ENCODE results near the gene ARHGAP45.
A peak's percentile ranks its signal among the peaks of the same experiment; 100 is the strongest.

Gene ARHGAP45

DNA sequence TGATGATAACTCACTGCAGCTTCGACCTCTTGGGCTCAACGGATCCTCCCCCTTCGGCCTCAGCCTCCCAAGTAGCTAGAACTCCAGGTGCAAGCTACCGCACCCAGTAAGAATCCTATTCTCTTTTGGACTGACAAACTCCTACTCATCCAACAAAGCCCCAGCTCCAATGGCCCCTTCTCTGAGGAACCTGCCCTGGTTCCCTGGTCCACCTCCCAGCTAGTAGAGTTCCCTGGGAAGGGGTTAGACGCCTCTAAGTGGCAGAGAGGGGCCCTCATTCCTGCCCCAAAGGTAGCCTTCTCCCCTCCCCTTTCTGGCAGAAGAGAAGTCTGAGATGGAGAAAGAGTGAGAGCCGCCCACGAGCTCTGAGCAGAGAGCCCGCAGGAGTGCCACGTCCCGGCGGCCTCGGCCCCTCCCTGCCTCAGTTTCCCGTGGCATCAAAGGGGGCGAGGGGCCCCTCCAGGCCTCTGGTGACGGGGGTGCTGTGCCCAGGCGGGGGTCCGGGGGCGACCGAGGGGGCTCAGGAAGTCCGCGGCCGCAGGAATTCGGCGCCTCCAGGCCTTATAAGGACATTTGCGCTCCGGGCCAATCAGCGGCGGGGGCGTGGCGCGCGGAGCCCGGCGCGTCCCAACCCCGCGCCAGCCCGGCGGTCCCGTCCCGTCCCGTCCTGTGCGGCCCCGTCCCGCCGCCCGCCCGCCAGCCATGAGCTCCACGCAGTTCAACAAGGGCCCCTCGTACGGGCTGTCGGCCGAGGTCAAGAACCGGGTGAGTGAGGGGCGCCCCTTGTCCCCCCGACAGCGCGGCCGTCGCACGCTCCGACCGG is 40.8 kb upstream of the ARHGAP45 start, which contains the start of gene CNN2:
CNN2 (plus strand) TSS at position 649 of the 823 bp plus-strand sequence; CDS start at position 703, 54 bp downstream.
- no peak for TF ChIP-seq POLR2AphosphoS5 (IDR thresholded peaks at IDR 0.05; ENCODE audit: low read depth, low read length)
- TF ChIP-seq TAF1 (IDR thresholded peaks at IDR 0.05; ENCODE audit: borderline replicate concordance, low read depth, low read length) = peak; percentile 53; the same call in 1 of the 2 replicates
- peak; percentile 72; the same call in 1 of the 2 replicates for TF ChIP-seq POLR2A (IDR thresholded peaks at IDR 0.05; ENCODE audit: low read depth, low read length)
- DNase-seq (ENCODE audit: insufficient read length) = peak; percentile 89

DNA sequence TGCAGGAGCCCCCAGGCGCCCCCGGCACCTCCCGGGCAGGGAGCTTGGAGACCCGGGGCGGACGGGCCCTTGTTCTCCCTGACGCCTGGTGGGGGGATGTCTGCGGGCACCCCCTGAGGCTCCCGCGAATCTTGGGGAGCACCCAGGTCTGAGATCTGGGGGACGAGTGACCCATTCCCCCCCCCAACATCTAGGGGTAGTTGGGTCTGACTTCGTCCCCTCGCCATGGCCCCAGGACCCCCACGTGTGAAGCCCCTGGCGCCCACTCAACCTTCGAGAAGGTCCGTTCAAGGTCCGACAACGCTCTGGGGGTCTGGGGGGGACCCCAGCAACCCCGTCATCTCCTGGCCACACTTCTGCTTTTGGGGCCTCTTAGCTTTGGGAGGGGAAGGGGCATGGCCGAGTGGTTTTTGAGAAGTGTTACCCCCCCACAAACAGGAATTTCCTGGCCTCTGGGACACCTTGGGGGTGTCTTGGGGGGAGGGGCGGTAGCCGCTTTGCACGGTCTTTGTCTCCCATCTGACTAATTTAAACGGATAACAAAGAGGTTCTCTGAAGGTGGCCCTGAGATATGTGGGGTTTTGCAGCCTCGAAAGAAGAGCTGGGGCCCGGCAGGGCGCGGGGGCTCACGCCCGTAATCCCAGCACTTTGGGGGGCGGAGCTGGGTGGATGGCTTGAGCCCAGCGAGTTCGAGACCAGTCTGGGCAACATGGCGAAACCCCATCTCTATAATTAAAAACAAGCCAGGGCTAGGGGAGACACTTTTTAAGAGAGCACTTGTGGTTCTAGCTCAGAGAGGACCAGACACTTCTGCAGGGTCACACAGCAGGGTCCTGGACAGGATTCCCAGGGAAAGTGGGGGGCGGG is 40.0 kb upstream of the ARHGAP45 start:
- TF ChIP-seq POLR2A (IDR thresholded peaks at IDR 0.05; ENCODE audit: low read depth, low read length) = no peak
- no peak for TF ChIP-seq TAF1 (IDR thresholded peaks at IDR 0.05; ENCODE audit: borderline replicate concordance, low read depth, low read length)
- no peak for TF ChIP-seq POLR2AphosphoS5 (IDR thresholded peaks at IDR 0.05; ENCODE audit: low read depth, low read length)
- peak; percentile 76 for FAIRE-seq

More for the DNA sequence above, 40.8 kb upstream of the ARHGAP45 start, which contains the start of gene CNN2:
- FAIRE-seq = peak; percentile 92

DNA sequence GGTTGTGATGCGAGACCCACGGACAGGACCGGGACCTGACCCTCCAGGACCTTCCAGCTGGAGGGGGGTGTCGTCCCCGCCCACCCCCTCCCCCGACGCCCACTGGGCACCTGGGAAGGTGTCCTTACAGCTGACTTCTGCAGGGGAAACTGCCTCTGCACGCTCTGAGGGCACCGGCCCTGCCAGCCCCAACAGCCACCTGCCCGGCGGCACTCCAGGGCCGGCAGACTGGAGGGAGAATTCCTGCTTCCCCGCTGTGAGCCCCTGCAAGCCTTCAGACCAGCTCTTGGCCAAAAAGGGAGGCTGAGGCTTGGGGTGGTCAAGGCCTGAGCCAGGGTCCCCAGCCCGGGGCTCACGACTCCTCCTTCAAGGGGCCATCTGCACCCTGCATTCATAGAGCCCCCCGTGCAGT is 39.3 kb upstream of the ARHGAP45 start:
- no peak for TF ChIP-seq POLR2A (IDR thresholded peaks at IDR 0.05; ENCODE audit: low read depth, low read length)
- TF ChIP-seq POLR2AphosphoS5 (IDR thresholded peaks at IDR 0.05; ENCODE audit: low read depth, low read length) = no peak
- no peak for TF ChIP-seq TAF1 (IDR thresholded peaks at IDR 0.05; ENCODE audit: borderline replicate concordance, low read depth, low read length)
- FAIRE-seq (no peak), DNase-seq (ENCODE audit: insufficient read length) (no peak)

More for the DNA sequence above, 40.0 kb upstream of the ARHGAP45 start:
- peak; percentile 48 for DNase-seq (ENCODE audit: insufficient read length)

DNA sequence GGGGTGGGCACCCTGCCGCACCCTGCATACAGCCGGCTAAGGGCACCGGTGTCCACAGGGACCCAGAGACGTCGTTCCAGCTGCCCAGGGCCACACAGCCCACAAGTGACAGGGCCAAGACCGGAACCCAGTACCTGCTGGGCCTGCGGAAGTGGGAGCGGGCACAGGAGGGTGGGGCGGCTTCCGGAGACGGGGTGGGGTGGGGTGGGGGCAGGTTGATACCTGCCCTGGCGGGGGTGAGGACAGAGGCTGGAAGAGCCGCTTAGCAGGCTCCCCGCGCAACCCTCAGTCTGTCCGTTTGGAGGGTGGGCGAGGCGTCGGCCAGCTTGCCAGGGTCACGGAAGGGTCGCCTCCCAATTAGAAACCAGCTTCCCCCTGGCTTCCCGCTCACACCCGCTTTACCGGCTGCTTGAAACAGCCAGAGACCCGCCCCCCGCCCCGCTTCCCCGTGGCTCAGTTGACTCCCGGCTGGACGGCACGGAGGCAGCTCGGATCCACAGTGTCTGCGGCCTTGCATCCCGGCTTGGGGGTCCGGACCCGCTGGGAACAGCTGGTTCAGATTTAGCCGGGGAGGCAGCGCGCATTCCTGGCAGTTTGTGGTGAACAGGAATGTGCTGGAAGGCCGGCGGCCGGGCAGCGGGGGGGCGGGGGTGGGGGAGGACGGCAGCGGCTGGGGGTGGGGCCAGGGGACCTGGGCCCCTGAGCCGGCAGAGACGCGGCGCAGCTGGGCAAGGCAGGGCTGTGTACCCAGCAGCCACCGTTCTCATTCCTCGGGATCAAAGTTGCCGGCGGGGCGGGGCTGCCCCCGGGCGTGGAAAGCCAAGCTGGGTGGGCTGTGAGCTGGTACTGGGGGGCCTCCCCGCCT is 38.7 kb upstream of the ARHGAP45 start:
- DNase-seq (ENCODE audit: insufficient read length) (peak; percentile 75), FAIRE-seq (peak; percentile 86)
- TF ChIP-seq POLR2AphosphoS5 (IDR thresholded peaks at IDR 0.05; ENCODE audit: low read depth, low read length) (peak; percentile 22; the same call in 1 of the 2 replicates), POLR2A (IDR thresholded peaks at IDR 0.05; ENCODE audit: low read depth, low read length) (peak; percentile 42; the same call in 1 of the 2 replicates), TAF1 (IDR thresholded peaks at IDR 0.05; ENCODE audit: borderline replicate concordance, low read depth, low read length) (no peak)

DNA sequence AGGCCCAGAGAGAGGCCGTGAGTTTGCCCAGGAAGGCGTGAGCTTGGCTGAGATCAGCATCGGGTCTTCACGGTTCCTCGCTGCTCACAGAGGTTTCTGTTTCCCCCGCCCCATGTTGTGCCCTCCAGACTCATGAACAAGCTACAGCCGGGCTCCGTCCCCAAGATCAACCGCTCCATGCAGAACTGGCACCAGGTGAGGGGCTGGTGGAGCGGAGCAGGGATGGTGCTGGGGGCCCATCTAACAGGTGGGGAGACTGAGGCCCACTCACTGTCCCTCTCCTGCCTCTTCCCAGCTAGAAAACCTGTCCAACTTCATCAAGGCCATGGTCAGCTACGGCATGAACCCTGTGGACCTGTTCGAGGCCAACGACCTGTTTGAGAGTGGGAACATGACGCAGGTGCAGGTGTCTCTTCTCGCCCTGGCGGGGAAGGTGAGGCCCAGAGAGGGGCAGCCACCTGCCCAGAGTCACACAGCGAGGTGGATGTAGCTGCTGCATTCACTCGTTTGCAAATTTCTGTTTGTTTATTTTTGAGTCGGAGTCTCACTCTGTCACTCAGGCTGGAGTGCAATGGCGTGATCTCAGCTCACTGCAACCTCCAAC is 34.6 kb upstream of the ARHGAP45 start:
- no peak for DNase-seq (ENCODE audit: insufficient read length)
- no peak for TF ChIP-seq TAF1 (IDR thresholded peaks at IDR 0.05; ENCODE audit: borderline replicate concordance, low read depth, low read length)
- no peak for TF ChIP-seq POLR2AphosphoS5 (IDR thresholded peaks at IDR 0.05; ENCODE audit: low read depth, low read length)
- no peak for TF ChIP-seq POLR2A (IDR thresholded peaks at IDR 0.05; ENCODE audit: low read depth, low read length)
- FAIRE-seq = no peak

DNA sequence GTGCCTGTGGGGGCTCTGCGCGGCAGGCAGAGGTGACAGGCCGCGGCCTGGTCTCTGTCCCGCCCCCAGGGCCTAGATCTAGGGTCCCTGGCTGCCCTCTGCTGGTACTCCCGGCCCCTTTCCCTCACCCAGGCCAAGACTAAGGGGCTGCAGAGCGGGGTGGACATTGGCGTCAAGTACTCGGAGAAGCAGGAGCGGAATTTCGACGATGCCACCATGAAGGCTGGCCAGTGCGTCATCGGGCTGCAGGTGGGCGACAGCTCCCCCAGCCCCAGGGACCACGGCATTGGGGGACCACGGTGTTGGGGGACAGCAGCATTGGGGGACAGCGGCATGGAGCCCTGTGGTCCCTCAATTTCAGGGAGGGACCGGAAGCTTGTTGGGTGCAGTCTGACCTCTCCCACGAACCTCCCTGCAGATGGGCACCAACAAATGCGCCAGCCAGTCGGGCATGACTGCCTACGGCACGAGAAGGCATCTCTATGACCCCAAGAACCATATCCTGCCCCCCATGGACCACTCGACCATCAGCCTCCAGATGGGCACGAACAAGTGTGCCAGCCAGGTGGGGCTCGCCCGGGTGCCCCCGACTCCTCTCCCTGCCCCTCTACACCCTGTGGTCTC is 30.9 kb upstream of the ARHGAP45 start:
- FAIRE-seq (no peak), DNase-seq (ENCODE audit: insufficient read length) (no peak)
- peak; percentile 82 for TF ChIP-seq POLR2AphosphoS5 (IDR thresholded peaks at IDR 0.05; ENCODE audit: low read depth, low read length)
- TF ChIP-seq TAF1 (IDR thresholded peaks at IDR 0.05; ENCODE audit: borderline replicate concordance, low read depth, low read length) = no peak
- peak; percentile 61; the same call in 1 of the 2 replicates for TF ChIP-seq POLR2A (IDR thresholded peaks at IDR 0.05; ENCODE audit: low read depth, low read length)

DNA sequence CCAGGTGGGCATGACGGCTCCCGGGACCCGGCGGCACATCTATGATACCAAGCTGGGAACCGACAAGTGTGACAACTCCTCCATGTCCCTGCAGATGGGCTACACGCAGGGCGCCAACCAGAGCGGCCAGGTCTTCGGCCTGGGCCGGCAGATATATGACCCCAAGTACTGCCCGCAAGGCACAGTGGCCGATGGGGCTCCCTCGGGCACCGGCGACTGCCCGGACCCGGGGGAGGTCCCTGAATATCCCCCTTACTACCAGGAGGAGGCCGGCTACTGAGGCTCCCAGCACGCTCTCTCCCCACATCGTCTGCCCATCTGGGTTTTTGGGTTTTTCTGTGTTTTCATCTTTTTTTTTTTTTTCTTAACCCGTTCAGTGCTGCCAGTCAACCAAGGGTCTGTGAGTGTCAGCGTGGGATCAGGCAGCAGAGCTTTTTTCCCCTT is 29.3 kb upstream of the ARHGAP45 start:
- no peak for DNase-seq (ENCODE audit: insufficient read length)
- TF ChIP-seq TAF1 (IDR thresholded peaks at IDR 0.05; ENCODE audit: borderline replicate concordance, low read depth, low read length) (no peak), POLR2AphosphoS5 (IDR thresholded peaks at IDR 0.05; ENCODE audit: low read depth, low read length) (no peak), POLR2A (IDR thresholded peaks at IDR 0.05; ENCODE audit: low read depth, low read length) (no peak)
- peak; percentile 46 for FAIRE-seq

DNA sequence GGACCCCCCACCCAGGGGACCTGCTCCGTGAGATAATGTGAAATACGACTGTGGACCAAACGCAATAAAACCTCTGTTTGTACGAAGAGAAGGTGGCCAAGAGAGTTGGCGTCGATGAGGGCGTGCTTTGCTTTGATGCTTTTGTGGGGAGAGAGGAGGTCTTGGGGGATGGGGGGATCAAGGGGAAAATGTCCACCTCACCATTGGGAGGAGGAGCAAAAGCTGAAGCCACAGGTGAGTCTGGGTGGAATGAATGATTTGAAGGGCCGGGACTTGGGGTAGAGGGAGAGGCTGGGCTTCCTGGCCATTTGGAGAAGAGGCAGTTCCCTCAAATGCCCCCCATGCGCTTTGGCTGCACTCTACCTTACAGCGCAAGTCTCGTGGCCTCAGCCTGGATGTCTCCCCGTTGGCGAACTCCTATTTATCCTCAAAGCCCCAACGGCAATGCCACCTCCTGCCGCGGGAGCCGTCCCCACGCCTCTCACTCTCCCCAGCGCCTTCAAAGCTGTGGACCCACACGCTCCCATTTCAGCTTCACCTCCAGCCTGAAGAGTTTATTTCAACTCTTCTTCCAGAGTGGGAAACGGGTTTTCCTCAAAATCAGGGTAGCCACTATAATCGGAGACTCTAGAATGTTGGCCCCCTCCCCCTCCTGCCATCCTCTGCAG is 27.9 kb upstream of the ARHGAP45 start:
- no peak for DNase-seq (ENCODE audit: insufficient read length)
- no peak for TF ChIP-seq POLR2A (IDR thresholded peaks at IDR 0.05; ENCODE audit: low read depth, low read length)
- TF ChIP-seq POLR2AphosphoS5 (IDR thresholded peaks at IDR 0.05; ENCODE audit: low read depth, low read length) = peak; percentile 39; the same call in 1 of the 2 replicates
- FAIRE-seq = peak; percentile 51
